ENCODE data around the gene ATP6V0E1. TPM values are rescaled to one million over a fixed set of nuclear protein-coding genes. Genes with fewer than 3 reads are reported as not detected.
A peak's percentile ranks its signal among the peaks of the same experiment; 100 is the strongest.

Gene ATP6V0E1
- total and polyA plus RNA-seq, 2 of the 8 experiments (the other 6 are each of a cell fraction or from before 2014, with no cell fraction given): 108 to 134 TPM

GRCh38 chr5:172958331-172959046 lies 25.1 kb upstream of the ATP6V0E1 start (continued):
- TF ChIP-seq ATF2 (IDR thresholded peaks at IDR 0.05; ENCODE audit: low read length) (no peak), PHF8 (conservative IDR thresholded peaks at IDR 0.05; ENCODE audit: low read depth, low read length) (peak; percentile 2; the same call in 1 of the 2 replicates)
